DMS79 treated with DMSO at 0.1 percent for 48 hours (cell line): Measurements from ENCODE around the gene SYT6.
A peak's percentile ranks its signal among the peaks of the same experiment; 100 is the strongest.

Source experiments
- DNase-seq: peaks from one replicate; lab custom pipeline; 2025; lab: John Stamatoyannopoulos, UW

The SYT6 gene

DNA sequence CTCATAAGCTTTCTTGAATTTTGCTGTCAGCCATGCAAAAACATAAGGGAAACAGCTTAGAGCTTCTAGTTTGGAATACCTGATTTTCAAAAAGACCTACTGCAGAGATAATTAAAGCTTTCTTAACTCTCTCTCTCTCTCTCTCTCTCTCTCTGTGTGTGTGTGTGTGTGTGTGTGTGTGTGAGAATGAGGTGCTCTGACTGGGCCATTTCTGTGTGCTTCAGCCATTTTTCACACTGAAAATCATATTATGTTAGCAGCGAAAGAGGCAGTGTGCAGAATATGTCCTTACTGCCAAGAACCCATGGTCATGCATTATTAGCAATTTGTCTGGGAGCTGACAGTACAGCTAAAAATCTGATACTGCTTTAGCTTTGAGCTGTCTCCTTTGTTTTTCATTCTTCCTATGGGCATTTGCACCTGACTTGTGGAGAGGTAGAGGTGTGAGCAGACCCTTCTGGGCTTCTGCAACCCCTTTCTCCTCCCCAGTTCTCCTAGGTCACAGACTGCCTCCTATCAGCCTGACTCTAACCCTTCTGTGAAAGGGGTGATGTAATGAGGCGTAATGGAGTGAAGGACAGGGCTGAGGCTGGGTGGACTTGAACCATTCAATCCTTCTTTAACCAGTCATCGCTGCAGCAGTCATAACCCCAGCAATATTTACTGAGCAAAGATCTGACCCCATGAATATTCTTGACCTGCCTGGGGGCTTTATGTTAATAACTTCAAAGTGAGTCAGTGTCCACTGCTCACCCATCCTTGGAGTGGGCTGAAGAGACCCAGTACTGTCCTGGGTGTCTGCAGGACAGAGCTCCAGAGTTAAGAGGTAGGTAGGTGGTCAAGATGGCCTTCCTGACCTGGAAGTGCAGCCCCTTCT is 61.2 kb downstream of the SYT6 start:
- no peak for DNase-seq

DNA sequence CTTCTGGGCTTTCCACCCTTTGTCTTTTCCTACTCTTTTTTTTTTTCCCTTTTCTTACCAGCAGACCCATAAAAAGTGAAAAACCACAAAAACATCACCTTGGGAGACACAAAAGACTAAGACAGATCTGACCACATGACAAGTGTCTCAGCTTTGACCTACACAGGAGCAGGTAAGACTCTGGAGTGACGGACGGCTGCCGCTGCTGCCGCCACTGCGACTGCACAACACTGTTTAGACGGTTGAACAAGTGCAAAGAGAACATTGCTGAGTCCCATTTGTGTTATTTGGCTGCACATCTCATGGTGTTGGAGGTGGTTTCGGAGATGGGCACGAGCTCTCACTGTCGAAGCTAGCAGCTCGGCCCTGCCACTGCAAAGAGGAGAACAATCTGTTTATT is 62.0 kb downstream of the SYT6 start:
- DNase-seq, result no peak

DNA sequence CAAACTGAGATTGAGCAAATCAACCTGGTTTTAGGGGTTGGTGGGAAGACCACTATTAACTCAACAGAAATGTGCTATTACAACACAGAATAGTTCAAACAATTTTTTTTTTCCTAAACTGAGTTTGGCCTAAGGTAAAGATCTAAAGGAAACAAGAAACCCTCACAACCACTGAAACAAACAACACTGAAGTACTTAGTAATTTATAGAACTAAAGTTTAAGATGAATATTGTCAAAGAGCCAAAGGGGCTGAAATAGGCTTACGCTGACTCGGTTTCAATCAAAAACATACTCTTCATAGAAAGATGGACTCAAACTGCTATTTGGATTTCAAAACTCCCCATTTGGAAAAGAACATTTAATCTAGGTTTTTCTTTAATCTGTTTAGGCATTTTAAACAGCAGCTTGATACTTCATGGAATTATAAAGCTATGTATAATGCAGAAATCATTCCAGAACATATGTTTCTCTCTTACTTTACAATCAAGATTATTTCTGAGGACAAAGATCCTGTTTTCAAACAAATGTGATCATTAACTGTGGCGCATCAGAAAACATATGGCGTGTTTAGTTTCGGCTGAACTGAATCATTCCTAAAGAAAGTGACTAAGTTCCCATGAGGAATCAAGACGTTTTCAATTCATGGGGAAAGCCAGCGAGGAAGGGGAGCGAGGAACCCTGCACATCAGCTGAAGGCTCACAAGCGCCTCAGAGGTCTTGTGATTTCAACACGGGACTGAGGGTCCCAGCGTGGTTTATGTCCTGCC is 62.7 kb downstream of the SYT6 start:
- no peak for DNase-seq

DNA sequence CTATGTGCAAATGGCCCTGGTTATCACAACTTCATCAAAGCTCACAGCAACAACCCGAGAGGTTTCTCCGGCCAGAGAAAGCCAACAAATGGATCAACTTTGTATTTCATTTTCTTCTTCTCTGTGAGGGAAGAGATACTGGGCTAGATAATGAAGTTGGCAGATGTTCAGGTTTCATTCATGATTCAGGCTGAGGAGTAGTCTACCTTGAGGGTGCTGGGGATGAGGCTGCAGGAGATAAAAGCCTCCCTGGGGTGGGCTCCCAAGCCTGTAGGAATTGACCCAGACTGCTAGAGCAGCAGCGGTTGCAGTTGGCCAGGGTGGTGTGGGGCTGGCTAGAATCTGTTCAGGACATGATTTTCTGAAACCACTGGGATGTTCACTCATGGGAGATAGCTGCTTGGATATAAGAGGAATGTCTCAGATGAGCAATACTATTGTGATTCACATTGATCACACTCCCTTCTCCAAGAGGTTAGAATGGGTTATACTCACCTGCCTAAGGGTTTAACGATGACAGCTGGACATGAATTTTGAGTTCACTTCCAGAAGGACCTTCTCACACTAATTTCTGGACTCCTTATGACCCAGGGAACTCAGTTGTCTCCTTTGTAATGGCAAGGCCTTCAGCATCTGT is 64.0 kb downstream of the SYT6 start:
- no peak for DNase-seq

DNA sequence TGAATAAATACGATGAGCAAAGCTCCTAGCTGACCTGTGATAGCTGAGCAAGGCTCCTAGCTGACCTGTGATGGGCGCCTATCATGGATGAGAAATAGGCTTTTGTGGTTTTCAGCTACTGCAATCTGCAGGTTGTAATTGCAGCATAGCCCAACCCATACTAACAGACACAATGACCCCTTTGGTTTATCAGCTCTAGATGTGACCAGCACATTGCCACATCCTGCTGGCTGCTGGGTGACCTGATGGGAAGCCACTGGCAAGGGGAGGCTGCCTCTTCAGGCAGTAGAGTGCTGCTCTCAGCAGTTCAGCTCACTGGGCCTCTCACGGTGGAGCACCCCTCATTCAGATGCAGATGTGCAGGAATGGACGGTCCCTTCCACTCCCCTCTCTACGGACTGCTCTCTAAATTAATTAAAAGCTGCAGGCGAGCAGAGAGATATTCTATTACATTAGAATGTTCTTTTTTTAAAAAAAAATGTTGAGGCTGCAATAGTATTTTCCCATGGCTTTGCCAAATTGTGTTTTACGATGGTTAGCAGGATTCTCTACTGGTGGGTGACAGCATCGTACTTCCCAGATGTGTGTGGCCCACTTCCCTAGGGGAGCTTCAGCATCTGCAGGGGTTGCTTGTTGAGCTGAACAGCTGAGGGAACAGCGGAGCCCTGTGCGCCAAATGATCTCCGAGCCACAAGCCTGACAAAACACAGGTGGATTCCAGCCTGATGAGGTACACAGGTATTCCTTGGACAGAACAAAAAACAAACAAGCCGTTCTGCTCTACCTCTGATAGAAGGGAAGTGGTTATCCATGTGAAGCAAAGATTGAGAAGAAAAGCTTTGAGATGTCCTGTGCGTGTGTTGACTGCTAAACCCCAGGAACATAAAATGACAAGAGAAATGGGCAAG is 65.0 kb downstream of the SYT6 start:
- DNase-seq, result no peak

DNA sequence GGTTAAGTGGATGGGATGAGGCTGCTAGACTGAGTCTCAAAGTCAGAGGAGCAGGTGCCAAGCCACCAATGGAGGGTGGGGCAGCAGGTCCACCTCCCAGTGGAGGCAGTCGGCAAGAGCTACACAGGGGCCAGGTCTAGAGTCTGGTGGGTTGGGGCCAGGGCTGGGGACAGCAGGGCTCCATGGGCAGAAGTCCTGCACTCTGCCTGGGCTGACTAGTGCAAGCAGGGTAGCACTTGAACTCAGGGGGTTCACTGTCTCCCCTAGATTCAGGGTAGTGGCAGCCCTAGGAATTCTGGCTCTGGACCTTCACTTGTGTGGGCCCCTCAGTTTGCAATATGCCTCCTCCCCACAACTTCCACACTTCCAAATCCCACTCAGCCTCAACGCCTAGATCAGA is 66.2 kb downstream of the SYT6 start:
- DNase-seq, result no peak

DNA sequence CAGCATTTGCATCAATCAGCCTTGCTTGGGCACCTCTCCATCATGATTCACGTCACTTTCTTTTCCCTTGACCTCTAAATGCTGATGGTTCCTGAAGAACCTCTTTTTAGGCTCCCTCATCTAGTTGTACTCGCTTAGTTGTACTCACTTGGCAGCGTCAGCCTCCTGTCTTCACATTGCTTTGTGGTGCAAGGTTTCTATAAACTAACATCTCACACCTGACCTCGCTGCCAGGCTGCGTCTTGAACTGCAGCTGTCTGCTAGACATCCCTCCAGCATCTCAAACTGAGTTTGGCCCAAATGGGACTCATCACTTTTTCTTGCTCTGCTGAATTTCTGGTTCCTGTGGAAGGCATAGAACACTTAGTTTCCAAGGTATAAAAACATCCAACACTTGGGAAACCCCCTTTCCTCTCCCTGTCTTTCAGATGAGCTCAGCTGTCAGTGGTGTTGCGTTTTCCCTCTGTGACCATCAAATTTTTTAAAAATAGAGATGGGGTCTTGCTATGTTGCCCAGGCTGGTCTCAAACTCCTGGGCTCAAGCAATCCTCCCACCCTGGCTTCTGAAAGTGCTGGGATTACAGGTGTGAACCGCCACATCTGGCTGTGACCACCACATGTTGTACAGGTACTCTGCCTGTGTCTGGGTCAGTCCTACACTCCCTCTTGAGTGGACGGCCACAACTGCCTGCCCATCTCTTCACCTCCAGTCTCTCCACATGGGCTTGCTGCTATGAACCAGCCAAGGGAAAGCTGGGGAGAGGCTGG is 66.9 kb downstream of the SYT6 start:
- no peak for DNase-seq

DNA sequence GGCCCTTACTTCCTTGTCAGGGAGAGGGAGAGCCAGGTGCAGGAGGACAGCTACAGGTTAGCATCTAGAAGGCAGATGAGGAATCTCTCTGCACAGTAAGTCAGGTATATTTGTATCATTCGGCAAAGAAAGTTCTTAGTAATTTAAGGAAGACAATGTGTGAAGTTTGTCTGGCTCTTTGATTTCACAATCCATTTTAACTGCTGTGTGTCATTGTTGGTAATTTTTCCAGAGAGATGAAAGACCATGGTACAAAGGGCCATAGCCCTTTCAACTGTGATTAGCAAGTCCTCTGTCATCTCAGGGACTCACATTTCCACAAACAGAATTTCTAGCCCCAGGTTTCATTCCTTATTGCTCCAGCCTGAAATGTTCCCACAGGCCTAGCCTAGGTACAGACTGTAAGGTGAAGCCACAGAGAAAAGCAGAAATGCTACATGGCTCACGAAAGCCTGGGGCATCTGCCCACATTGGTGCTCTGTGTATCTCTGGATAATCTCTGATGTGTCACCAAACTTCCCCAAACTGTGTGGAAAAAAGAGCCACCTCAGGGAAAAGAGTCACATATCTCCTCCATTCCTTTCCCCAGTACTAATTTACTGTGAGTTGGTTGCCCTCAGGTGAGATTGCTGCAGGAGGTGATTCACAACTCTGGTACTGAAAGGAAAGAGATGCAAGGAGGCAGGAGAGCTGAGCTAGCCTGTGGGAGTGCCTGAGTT is 70.6 kb downstream of the SYT6 start:
- DNase-seq, result no peak

DNA sequence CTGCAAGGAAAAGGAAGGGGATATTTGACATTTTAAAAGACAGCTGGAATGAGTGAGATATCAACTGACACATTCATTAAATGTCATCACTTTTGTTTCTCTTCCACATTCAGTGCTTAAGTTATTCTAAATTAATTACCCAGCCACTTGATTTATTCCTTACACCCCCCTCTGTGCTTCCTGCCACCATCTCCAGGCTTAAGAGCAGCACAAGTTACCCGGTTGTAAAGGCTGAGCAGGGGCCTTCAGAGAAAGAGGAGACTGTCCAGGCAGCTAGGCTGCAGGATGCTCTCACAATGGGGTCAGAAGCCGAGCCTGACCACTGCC is 71.4 kb downstream of the SYT6 start:
- no peak for DNase-seq

DNA sequence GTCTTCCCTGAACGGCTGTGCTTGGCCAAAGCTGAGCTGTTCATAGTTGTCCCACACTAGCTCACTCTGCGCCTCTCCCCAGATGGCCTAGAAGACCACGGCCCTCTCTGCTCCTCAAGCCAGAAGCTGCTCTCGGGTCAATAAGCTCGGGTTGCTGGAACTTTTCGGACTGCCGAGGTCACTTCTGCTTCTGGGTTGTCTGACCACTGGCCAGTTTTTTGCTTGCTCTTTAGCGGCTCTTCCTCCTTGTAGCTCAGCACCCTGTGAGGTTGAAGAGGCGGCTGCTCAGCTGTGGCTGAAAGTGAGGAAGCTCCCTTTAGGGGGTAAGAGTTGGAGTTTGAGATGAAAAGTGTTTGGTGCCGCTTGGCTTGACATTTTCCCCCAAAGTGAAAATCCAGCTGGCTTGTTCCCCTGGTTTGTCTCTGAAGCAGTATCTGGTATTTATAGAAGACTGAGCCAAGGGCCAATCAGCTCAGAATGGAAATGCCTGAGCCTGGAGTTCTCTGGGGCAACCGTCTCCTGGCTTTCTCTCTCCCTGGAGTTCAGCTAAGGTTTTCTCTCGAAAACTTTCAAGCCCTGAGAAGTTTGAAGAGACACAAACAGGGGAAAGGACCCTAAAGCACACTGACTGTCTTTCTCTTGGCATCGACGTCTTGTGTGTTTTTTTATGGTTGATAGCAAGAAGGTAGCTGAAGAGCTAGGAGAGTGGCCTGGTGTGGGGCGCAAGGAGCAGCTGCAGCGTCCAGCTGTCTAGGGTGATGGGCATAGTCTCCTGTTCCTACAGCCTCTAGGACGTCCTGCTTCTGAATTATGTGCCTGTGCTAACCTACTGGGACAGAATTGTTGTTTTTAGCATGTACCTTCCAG is 72.0 kb downstream of the SYT6 start:
- no peak for DNase-seq

DNA sequence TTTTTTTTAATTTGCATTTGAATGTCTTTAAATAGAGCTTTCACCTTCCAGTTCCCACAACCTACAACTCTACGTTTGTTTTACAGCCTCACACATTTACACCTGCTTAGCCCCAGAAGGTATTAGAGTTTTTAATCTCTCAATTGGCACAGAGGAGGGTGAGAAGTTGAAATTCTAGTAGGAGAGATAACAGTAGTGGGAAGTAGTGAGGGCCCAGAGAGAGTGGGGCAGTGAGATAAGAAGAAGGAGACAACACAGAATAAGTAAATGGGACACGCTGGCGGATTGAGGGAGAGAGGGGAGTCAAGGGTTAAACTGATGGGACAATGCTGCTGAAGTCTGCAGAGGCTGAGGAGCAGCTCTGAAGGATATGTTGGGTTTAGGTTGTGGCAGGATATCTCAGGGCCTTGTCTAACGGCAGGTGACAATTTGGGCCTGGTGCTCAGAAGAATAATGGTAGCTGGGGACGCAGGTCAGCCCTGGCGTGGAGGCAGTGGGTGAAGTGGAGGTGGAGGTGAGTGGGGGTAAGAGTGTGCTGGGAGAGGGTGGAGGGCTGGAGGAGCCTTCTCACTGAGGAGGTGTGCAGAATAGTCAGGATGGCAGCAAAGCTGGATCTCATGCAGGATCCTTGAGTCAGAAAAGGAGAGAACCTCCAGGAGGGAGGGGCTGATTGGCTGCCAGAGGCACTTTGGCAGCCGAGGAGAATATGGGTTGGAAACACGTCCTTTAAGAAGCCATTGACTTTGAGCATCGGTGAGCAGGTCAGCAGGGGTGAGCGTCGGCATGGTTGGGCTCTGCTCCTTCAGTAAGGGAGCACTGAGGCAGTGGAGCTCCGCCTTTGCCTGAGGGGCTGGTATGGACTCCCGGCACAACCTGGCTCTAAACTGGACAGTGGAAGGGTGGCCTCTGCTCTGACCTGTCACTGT is 72.9 kb downstream of the SYT6 start:
- DNase-seq, result no peak

DNA sequence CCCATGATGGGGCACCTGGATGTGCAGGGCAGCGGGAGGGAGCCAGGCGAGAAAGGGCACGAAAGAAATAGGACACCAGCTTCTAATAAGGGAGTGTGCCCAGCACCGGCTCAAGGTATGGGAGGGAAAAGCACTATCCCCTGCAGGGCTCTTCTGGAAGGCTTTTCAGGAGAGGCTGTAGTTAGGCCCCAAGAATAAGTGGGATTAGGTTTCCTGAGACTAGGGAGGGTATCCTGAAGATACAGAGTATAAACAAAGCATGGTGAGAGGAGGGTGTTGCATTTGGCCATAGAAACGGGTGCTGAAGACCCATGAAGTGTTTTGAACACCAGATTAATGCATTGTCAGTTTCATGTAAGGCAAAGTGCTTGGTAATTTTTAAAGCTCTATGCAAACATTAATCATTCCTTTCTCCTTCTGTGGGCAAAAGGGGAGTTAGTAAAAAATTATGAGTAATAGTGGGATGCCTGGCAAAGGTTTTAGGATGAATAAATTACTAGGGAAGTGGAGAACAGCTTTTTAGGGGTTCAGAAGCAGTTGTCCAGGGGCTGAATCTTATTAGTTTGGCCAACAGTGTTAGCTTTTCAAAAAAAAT is 74.0 kb downstream of the SYT6 start:
- peak; percentile 13 for DNase-seq

DNA sequence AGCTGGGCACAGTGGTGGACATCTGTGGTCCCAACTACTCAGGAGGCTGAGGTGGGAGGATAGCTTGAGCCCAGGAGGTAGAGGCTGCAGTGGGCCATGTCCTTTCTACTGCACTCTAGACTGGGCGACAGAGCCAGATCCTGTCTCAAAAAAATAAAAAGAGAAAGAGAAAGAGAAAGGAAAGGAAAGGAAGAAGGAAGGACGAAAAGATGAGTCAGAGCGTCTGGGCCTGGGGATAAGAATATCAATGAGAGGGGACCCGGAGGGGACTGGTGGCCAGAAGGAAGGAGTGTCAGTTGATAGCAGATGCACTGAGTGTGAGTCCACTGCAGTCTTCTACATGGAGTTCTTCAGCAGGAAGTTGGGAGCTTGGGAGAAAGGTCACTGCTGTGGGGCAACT is 75.6 kb downstream of the SYT6 start:
- no peak for DNase-seq

DNA sequence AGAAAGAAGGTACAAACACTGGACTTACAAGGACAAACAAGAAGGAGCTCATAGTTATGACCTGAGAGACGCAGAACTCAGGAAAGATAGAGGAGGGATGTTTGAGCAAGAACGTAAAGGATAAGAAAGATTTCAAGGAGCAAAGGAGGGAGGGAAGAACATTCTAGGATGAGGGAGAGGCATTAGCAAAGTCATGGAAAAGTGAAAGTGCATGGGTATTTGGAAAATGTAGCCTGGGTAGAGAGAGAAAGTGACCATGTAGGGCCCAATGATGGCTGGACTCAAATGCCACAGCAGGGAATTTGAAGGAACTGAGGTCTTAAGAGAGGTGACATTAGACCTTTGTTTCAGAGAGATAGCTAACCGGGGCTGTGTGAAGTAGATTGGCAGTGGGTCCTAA is 76.5 kb downstream of the SYT6 start:
- no peak for DNase-seq

DNA sequence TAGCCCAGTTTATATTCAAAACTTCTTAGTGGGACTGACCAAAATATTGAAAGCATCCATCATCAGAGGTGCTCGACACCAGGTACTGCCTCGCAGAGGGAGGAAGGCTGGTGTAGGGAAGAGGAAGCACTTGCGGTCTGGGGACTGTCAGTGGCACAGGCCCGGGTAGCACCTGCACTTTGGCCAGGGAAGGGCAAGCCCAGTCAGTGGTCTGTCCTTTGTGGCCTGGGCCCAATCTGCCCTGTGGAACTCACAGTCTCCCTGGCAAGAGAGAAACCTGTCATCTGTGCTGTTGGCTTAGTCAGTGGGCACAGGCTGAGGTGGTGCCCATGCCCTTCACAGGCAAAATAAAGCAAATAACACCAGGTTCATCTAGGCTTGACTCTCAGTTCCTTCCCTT is 77.4 kb downstream of the SYT6 start:
- DNase-seq, result no peak

DNA sequence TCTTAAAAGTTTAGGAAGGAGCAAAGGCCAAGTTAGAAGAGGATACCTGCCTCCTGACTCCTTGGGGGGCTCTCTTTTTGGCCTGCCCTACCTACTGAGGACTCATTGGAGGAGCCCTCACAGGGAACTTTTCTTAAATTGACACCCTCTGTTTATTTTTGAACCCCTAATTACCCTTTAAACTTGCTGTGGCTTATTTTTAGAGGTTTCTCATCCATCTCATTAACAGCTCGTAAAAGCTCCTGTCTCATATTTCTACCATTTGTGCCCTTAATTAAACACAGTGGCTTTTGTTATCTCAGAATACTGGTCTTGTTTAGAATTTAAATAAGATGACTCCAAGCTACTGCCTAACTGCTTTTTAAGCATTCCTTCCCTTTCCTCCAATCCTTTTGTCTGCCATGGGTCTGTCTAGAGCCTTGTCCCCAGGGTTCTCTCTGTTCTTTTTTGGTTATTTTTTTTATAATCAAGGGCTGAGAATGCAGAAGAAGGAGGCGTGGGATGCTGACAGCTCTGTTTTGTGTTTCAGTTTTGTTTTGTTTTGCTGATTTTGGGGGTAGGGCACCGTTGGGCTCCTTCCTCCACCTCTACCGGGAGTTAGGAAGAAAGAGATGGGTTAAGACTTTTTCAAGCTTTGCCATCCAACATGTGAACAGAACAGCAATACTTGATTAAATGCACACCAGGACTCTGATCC is 78.0 kb downstream of the SYT6 start:
- no peak for DNase-seq

DNA sequence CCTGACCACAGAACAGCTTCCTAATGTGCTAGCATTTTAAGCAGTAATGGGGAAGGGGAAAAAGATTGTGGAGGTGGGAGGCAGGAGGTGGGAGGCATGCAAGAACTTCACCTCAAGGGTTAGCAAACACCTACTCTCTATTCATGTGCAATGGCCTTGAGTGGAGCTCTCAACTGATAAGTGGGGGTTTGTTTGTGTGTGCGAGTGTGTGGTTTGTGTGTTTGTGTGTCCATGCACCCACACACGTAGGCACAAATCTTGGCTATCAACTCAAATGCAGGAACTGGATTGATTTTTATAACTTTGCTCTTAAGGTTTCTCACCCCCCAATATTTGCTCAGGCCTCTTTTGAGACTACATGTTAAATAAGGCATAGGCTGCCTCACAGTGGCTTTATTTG is 78.6 kb downstream of the SYT6 start:
- DNase-seq, result no peak

DNA sequence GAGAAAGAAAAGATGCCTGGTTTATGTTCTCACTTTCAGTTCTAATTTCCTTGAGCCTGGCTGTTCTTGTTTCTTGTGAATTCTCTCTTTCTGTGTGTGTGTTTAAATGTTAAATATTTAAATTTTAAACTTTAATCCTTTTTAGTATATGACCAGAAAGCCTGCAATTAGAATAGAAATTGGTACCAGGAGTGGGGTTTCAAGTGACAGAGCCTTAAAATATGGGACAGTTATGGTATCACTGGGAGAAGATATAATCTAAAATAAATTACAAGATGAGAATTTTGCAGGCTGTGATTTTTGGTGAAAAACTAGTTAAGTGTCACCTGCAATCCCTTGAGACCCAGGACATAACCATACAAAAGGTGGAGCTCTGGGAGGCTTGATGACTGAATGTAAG is 81.4 kb downstream of the SYT6 start:
- DNase-seq, result no peak
